ENCODE data around the gene ARHGAP33. TPM values are rescaled to one million over a fixed set of nuclear protein-coding genes. Genes with fewer than 3 reads are reported as not detected.

ARHGAP33 gene
- total and polyA plus RNA-seq, 2 donors (not counting 1 experiment from before 2014, with no cell fraction given): 0.58 to 2.3 TPM

DNA sequence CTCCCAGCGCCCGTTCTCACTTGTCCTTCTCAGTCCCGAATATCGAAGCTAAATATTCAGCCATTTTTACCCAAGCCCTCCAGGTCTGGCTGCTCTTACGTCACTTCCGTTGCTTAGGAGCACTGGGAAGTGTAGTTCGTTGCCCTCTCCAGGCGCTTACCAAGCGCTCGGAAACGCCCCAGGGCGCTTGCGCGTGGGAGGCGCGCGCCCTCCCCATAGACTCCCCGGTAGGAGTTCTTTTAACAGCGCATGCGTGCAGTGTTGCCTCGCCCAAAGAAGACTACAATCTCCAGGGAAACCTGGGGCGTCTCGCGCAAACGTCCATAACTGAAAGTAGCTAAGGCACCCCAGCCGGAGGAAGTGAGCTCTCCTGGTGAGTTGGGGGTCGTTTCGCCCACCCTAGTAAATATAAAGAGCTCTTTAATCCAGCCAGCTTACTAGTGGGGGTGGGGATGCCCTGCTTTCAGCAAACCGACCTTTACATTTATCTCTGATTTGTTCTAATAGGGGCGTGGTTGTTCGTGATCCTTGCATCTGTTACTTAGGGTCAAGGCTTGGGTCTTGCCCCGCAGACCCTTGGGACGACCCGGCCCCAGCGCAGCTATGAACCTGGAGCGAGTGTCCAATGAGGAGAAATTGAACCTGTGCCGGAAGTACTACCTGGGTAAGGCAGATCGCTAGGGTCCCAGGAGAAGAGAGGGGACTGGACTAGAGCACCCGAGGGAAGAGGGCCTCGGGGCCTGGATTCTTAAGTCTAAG is 29.9 kb upstream of the ARHGAP33 start, which contains the start of the genes PSENEN and U2AF1L4:
Gene PSENEN, plus strand, starts transcription at position 324 of the 759 bp plus-strand sequence. Its CDS starts 280 bp downstream, at position 604.
Gene U2AF1L4, minus strand, starts transcription at position 91 of the 759 bp plus-strand sequence. Its CDS starts 27 bp downstream, at position 64.
- Histone ChIP-seq H3K27me3 (ENCODE audit: control insufficient read depth, insufficient read depth, low read length) (no peaks in the 10 kb centered on the region), H4K20me1 (ENCODE audit: control insufficient read depth, extremely low read depth, insufficient read depth, low read length) (no peaks in the 10 kb centered on the region), H3K9me3 (ENCODE audit: control insufficient read depth, insufficient read depth, low read depth, low read length) (no peaks in the 10 kb centered on the region), H3K4me2 (ENCODE audit: extremely low read depth, insufficient read depth, low read length) (peak within 1 kb of the TSS; percentile 89), H2AFZ (ENCODE audit: low read length) (peak within 1 kb of the TSS; percentile 73), H3K4me3 (replicated peaks in 1 of 4; ENCODE audit: control extremely low read depth in 1 of 4, insufficient read depth in 1 of 4, low read depth in 3 of 4, low read length in 4 of 4) (peak within 1 kb of the TSS; percentile 72 to 91 (median 82)), H3K27ac (ENCODE audit: insufficient read depth, low read length) (peak within 1 kb of the TSS; percentile 95), H3K36me3 (ENCODE audit: control insufficient read depth, insufficient read depth, low read length) (no peaks in the 10 kb centered on the region), H3K4me1 (ENCODE audit: control insufficient read depth, extremely low read depth, insufficient read depth, low read length) (peaks cover 8% of the 10 kb centered on the region), H3K79me2 (ENCODE audit: control insufficient read depth, insufficient read depth, low read length) (peaks cover 24% of the 10 kb centered on the region), H3K9ac (ENCODE audit: insufficient read depth, low read length) (peak within 1 kb of the TSS; percentile 94)
- TF ChIP-seq EZH2 (IDR thresholded peaks at IDR 0.05; ENCODE audit: low read length, missing control alignments): no peak
- TF ChIP-seq, protein P1, sequence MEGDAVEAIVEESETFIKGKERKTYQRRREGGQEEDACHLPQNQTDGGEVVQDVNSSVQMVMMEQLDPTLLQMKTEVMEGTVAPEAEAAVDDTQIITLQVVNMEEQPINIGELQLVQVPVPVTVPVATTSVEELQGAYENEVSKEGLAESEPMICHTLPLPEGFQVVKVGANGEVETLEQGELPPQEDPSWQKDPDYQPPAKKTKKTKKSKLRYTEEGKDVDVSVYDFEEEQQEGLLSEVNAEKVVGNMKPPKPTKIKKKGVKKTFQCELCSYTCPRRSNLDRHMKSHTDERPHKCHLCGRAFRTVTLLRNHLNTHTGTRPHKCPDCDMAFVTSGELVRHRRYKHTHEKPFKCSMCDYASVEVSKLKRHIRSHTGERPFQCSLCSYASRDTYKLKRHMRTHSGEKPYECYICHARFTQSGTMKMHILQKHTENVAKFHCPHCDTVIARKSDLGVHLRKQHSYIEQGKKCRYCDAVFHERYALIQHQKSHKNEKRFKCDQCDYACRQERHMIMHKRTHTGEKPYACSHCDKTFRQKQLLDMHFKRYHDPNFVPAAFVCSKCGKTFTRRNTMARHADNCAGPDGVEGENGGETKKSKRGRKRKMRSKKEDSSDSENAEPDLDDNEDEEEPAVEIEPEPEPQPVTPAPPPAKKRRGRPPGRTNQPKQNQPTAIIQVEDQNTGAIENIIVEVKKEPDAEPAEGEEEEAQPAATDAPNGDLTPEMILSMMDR (conservative IDR thresholded peaks at IDR 0.05 in 1 of 2, IDR thresholded peaks at IDR 0.05 in 1 of 2; ENCODE audit: low read depth in 1 of 2, low read length in 2 of 2): no peak
- peak; percentile 99 to 100 for DNase-seq (ENCODE audit: low read depth in 2 of 2)

DNA sequence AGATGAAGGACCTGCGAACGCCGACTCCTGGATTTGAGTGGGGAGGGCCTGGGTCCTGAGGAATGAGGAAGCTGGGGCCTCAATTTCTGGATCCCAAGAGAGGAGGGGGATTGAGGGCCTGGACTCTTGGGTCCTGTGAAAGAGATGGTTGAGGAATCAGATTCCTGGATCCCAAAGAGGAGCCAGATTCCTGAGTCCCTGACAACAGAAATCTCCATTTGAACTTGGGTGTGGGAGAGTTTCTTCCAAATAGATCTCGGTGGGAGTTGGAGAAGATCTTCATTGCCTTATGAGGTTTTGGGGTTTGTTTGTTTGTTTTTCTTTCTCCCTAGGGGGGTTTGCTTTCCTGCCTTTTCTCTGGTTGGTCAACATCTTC is 29.3 kb upstream of the ARHGAP33 start:
- DNase-seq (ENCODE audit: low read depth in 2 of 2): no peak
- H3K4me3 ChIP-seq (replicated peaks in 1 of 4; ENCODE audit: control extremely low read depth in 1 of 4, insufficient read depth in 1 of 4, low read depth in 3 of 4, low read length in 4 of 4): peak overlapping the region; percentile 72 to 91 (median 82)
- H4K20me1 ChIP-seq (ENCODE audit: control insufficient read depth, extremely low read depth, insufficient read depth, low read length): no peaks in the 10 kb centered on the region
- peak overlapping the region; percentile 60 for H3K9ac ChIP-seq (ENCODE audit: insufficient read depth, low read length)
- peaks cover 6% of the 10 kb centered on the region for H3K4me1 ChIP-seq (ENCODE audit: control insufficient read depth, extremely low read depth, insufficient read depth, low read length)
- H3K36me3 ChIP-seq (ENCODE audit: control insufficient read depth, insufficient read depth, low read length): no peaks in the 10 kb centered on the region
- no peak for TF ChIP-seq EZH2 (IDR thresholded peaks at IDR 0.05; ENCODE audit: low read length, missing control alignments)
- TF ChIP-seq, protein P1 (conservative IDR thresholded peaks at IDR 0.05 in 1 of 2, IDR thresholded peaks at IDR 0.05 in 1 of 2; ENCODE audit: low read depth in 1 of 2, low read length in 2 of 2): no peak
- peaks cover 24% of the 10 kb centered on the region for H3K79me2 ChIP-seq (ENCODE audit: control insufficient read depth, insufficient read depth, low read length)
- peak overlapping the region; percentile 95 for H3K27ac ChIP-seq (ENCODE audit: insufficient read depth, low read length)
- no peaks in the 10 kb centered on the region for H3K9me3 ChIP-seq (ENCODE audit: control insufficient read depth, insufficient read depth, low read depth, low read length)
- H2AFZ ChIP-seq (ENCODE audit: low read length): no peak overlapping the region
- no peaks in the 10 kb centered on the region for H3K27me3 ChIP-seq (ENCODE audit: control insufficient read depth, insufficient read depth, low read length)
- peak overlapping the region; percentile 86 for H3K4me2 ChIP-seq (ENCODE audit: extremely low read depth, insufficient read depth, low read length)

DNA sequence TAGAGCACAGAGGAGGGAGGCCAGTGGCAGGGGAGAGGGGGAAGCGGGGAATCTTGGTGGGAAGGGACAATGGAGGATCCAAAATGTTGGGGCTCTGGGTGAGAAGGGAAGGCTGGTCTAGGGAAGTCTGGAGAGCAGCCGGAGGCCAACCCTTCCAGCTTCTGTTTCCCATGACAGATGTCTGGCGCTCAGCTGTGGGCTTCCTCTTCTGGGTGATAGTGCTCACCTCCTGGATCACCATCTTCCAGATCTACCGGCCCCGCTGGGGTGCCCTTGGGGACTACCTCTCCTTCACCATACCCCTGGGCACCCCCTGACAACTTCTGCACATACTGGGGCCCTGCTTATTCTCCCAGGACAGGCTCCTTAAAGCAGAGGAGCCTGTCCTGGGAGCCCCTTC is 28.8 kb upstream of the ARHGAP33 start:
- TF ChIP-seq, protein P1 (conservative IDR thresholded peaks at IDR 0.05 in 1 of 2, IDR thresholded peaks at IDR 0.05 in 1 of 2; ENCODE audit: low read depth in 1 of 2, low read length in 2 of 2): no peak
- no peak for TF ChIP-seq EZH2 (IDR thresholded peaks at IDR 0.05; ENCODE audit: low read length, missing control alignments)
- Histone ChIP-seq H3K27me3 (ENCODE audit: control insufficient read depth, insufficient read depth, low read length) (no peaks in the 10 kb centered on the region), H3K9me3 (ENCODE audit: control insufficient read depth, insufficient read depth, low read depth, low read length) (no peaks in the 10 kb centered on the region), H4K20me1 (ENCODE audit: control insufficient read depth, extremely low read depth, insufficient read depth, low read length) (no peaks in the 10 kb centered on the region), H3K4me1 (ENCODE audit: control insufficient read depth, extremely low read depth, insufficient read depth, low read length) (peaks cover 6% of the 10 kb centered on the region), H3K4me3 (replicated peaks in 1 of 4; ENCODE audit: control extremely low read depth in 1 of 4, insufficient read depth in 1 of 4, low read depth in 3 of 4, low read length in 4 of 4) (peak overlapping the region in 2 of 4 experiments; percentile 72 to 91), H3K36me3 (ENCODE audit: control insufficient read depth, insufficient read depth, low read length) (no peaks in the 10 kb centered on the region), H3K4me2 (ENCODE audit: extremely low read depth, insufficient read depth, low read length) (peak overlapping the region; percentile 86), H3K9ac (ENCODE audit: insufficient read depth, low read length) (no peak overlapping the region), H2AFZ (ENCODE audit: low read length) (no peak overlapping the region), H3K27ac (ENCODE audit: insufficient read depth, low read length) (no peak overlapping the region), H3K79me2 (ENCODE audit: control insufficient read depth, insufficient read depth, low read length) (peaks cover 24% of the 10 kb centered on the region)
- no peak for DNase-seq (ENCODE audit: low read depth in 2 of 2)
